Caco-2 (cell line): ENCODE results near the gene DLGAP5. TPM values are rescaled to one million over a fixed set of nuclear protein-coding genes. Genes with fewer than 3 reads are reported as not detected.

Experiments
- Bru-seq: library from RNA; stranded (reverse); fragments of 400-500 nt; gene quantifications from one replicate; lab custom pipeline; 2021; lab: Mats Ljungman, UMichigan
- BruChase-seq, 2 experiments: library from RNA; stranded (reverse); fragments of 400-500 nt; gene quantifications; one replicate each; lab custom pipeline; 2021; lab: Mats Ljungman, UMichigan
- BruUV-seq: library from RNA; stranded (reverse); fragments of 400-500 nt; replicated peaks from 2 replicates; lab custom pipeline; 2021; lab: Mats Ljungman, UMichigan
- CTCF ChIA-PET: fragments of 300-600 bp; sonication (Branson Sonifier 250); formaldehyde crosslinking; loops from one replicate; lab custom pipeline; 2022; ENCODE audit warnings: antibody characterized with exemption; lab: Charles Lee
- POLR2A ChIA-PET: fragments of 300-600 bp; sonication (Branson Sonifier 250); formaldehyde crosslinking; loops from one replicate; lab custom pipeline; 2022; ENCODE audit warnings: antibody characterized with exemption; lab: Charles Lee
- DNase-seq, 2 experiments: peaks; one replicate each; pipeline versions ENCODE4 v3.0.0 to v3.0.0-alpha.2; 2020 to 2022
- H3K27me3 ChIP-seq: replicated peaks from 2 replicates; pipeline ENCODE4 v1.6.0; 2011; ENCODE audit warnings: low read length; ENCODE audit not compliant: control insufficient read depth, insufficient read depth
- H3K36me3 ChIP-seq: 2 replicates; pipeline ENCODE4 v1.5.1; 2011; ENCODE audit warnings: low read length; ENCODE audit not compliant: control insufficient read depth, insufficient read depth
- H3K4me1 ChIP-seq: fragments of 250-450 bp; sonication (Bioruptor Pico); 2 replicates; pipeline ENCODE4 v1.5.1; 2020; ENCODE audit warnings: mild to moderate bottlenecking
- H3K4me3 ChIP-seq: 2 replicates; pipeline ENCODE4 v1.5.1; 2011; ENCODE audit warnings: low read depth, mild to moderate bottlenecking, control low read depth, low read length
- H3K9me3 ChIP-seq: fragments of 250-450 bp; sonication (Bioruptor Pico); 2 replicates; pipeline ENCODE4 v1.5.1; 2020; ENCODE audit warnings: mild to moderate bottlenecking, moderate library complexity
- H3K27ac Mint-ChIP-seq: one replicate; pipeline ENCODE4 v1.8.0; 2022; ENCODE audit warnings: mixed read lengths; ENCODE audit not compliant: unreplicated experiment
- H3K27me3 Mint-ChIP-seq: one replicate; pipeline ENCODE4 v1.8.0; 2022; ENCODE audit warnings: mixed read lengths; ENCODE audit not compliant: insufficient read depth, unreplicated experiment
- H3K36me3 Mint-ChIP-seq: one replicate; pipeline ENCODE4 v1.8.0; 2022; ENCODE audit warnings: mild to moderate bottlenecking, mixed read lengths; ENCODE audit not compliant: insufficient read depth, unreplicated experiment
- H3K4me1 Mint-ChIP-seq: one replicate; pipeline ENCODE4 v1.8.0; 2022; ENCODE audit warnings: low read depth, mixed read lengths; ENCODE audit not compliant: unreplicated experiment
- H3K4me3 Mint-ChIP-seq: one replicate; pipeline ENCODE4 v1.8.0; 2022; ENCODE audit warnings: mild to moderate bottlenecking, moderate library complexity, mixed read lengths; ENCODE audit not compliant: unreplicated experiment
- H3K9me3 Mint-ChIP-seq: one replicate; pipeline ENCODE4 v1.8.0; 2022; ENCODE audit warnings: mixed read lengths; ENCODE audit not compliant: unreplicated experiment
- CTCF ChIP-seq, 2 experiments: fragments of 200-600 bp in 1 of 2; IDR thresholded peaks; 1 replicate in 1 of 2; 2 replicates in 1 of 2; pipeline versions ENCODE4 v1.5.1 to v1.8.0; 2011 to 2022; ENCODE audit warnings: antibody characterized with exemption in 1 of 2, control low read depth in 1 of 2, inconsistent platforms in 1 of 2, low read depth in 1 of 2, low read length in 1 of 2, mild to moderate bottlenecking in 1 of 2, moderate library complexity in 1 of 2; ENCODE audit not compliant: insufficient read depth in 1 of 2, severe bottlenecking in 1 of 2, unreplicated experiment in 1 of 2
- intact Hi-C: fragments of 100-400 bp; cut with micrococcal nuclease; formaldehyde crosslinking; loops from one replicate; pipeline ENCODE4 v1.10.0; 2022; ENCODE audit not compliant: unreplicated experiment
- long read RNA-seq: library from polyadenylated mRNA; stranded (forward); transcript quantifications from one replicate; pipeline ENCODE4 v2.0.0, GENCODE V29; 2022
- total RNA-seq: library from RNA; stranded (reverse); gene quantifications from 2 replicates; pipeline ENCODE4 v1.2.3, GENCODE V29; 2022

DLGAP5 gene
- total RNA-seq, result 49.7 and 54.1 TPM in 2 replicates
- percentile 78 among the genes with signal in this experiment for Bru-seq, nascent RNA
- percentile 76 among the genes with signal in this experiment for BruChase-seq, experiment 1, labeled RNA remaining after a 2-hour chase
- percentile 84 among the genes with signal in this experiment for BruChase-seq, experiment 2, labeled RNA remaining after a 6-hour chase
- long read RNA-seq, transcript DLGAP5-202 (20 exons, 2,954 nt), result minor isoform, 5 of 124 reads
- long read RNA-seq, transcript DLGAP5-201 (19 exons, 2,973 nt), result major isoform, 87 of 124 reads
- long read RNA-seq, partial matches to known transcripts, result 7 of 124 reads
- long read RNA-seq, other reads (novel, unspliced or antisense), result 25 of 124 reads

- no peaks in the 10 kb centered on the region for H3K27me3 ChIP-seq
- Mint-ChIP-seq H3K4me1 (peaks cover 15% of the 10 kb centered on the region), H3K27ac (peak within 1 kb of the TSS; percentile 99), H3K9me3 (no peaks in the 10 kb centered on the region), H3K4me3 (peak within 1 kb of the TSS; percentile 99), H3K36me3 (peaks cover 20% of the 10 kb centered on the region), H3K27me3 (no peaks in the 10 kb centered on the region)
- H3K36me3 ChIP-seq, result no peaks in the 10 kb centered on the region
- ChIA-PET CTCF (interaction anchor here (0.6 to 1.0 kb wide), 5 partner anchors 74 to 289 kb away, joined by 3 to 5 read pairs (median 3); partner anchors contain the start of genes GCH1 and SOCS4), POLR2A (interaction anchor here (0.6 to 1.2 kb wide), 6 partner anchors 114 to 226 kb away, joined by 3 to 11 read pairs (median 8); partner anchors contain the start of genes SOCS4 and WDHD1)
- TF ChIP-seq CTCF (IDR thresholded peaks at IDR 0.05; ENCODE audit: insufficient read depth in 1 of 2, low read depth in 1 of 2, low read length in 1 of 2, severe bottlenecking in 1 of 2, unreplicated experiment in 1 of 2), result no peak
- DNase-seq, result peak; percentile 95 to 97
- H3K4me1 ChIP-seq, result peaks cover 8% of the 10 kb centered on the region; the same call in 1 of the 2 replicates
- TSS peak; percentile 79 for BruUV-seq
- H3K4me3 ChIP-seq, result peak within 1 kb of the TSS; percentile 59
- intact Hi-C loops, result no loop called here
- no peaks in the 10 kb centered on the region for H3K9me3 ChIP-seq
Observed at GRCh38 chr14:55191203-55192053, at the start of gene DLGAP5. TSS of gene DLGAP5 (minus strand) at chr14:55191585. CDS start at chr14:55189179, 2,406 bp downstream.

- no peaks in the 10 kb centered on the region for H3K4me1 ChIP-seq
- H3K27me3 ChIP-seq, result no peaks in the 10 kb centered on the region
- POLR2A ChIA-PET, result no interaction called here
- BruUV-seq, result no TSS peak
- H3K4me1 Mint-ChIP-seq, result no peaks in the 10 kb centered on the region
- no peaks in the 10 kb centered on the region for H3K9me3 Mint-ChIP-seq
- H3K4me3 Mint-ChIP-seq, result no peak overlapping the region
- no peaks in the 10 kb centered on the region for H3K9me3 ChIP-seq
- CTCF ChIA-PET, result no interaction called here
- H3K36me3 ChIP-seq, result no peaks in the 10 kb centered on the region
- H3K4me3 ChIP-seq, result no peak overlapping the region
- no peaks in the 10 kb centered on the region for H3K27me3 Mint-ChIP-seq
- no peaks in the 10 kb centered on the region for H3K36me3 Mint-ChIP-seq
- H3K27ac Mint-ChIP-seq, result no peak overlapping the region
- TF ChIP-seq CTCF (IDR thresholded peaks at IDR 0.05; ENCODE audit: insufficient read depth in 1 of 2, low read depth in 1 of 2, low read length in 1 of 2, severe bottlenecking in 1 of 2, unreplicated experiment in 1 of 2), result no peak
- no peak for DNase-seq
- intact Hi-C loops, result no loop called here
Observed at GRCh38 chr14:55240526-55241178, 49.3 kb upstream of the DLGAP5 start.

GRCh38 chr14:55239320-55239719 lies 47.9 kb upstream of the DLGAP5 start:
- Mint-ChIP-seq H3K36me3 (no peaks in the 10 kb centered on the region), H3K27ac (no peak overlapping the region), H3K9me3 (no peaks in the 10 kb centered on the region), H3K27me3 (peaks cover 6% of the 10 kb centered on the region), H3K4me3 (no peak overlapping the region), H3K4me1 (no peaks in the 10 kb centered on the region)
- ChIA-PET POLR2A (no interaction called here), CTCF (no interaction called here)
- BruUV-seq, result no TSS peak
- Histone ChIP-seq H3K9me3 (no peaks in the 10 kb centered on the region), H3K36me3 (no peaks in the 10 kb centered on the region), H3K27me3 (no peaks in the 10 kb centered on the region), H3K4me3 (no peak overlapping the region), H3K4me1 (no peaks in the 10 kb centered on the region)
- intact Hi-C loops, result no loop called here
- no peak for DNase-seq
- TF ChIP-seq CTCF (IDR thresholded peaks at IDR 0.05; ENCODE audit: insufficient read depth in 1 of 2, low read depth in 1 of 2, low read length in 1 of 2, severe bottlenecking in 1 of 2, unreplicated experiment in 1 of 2), result no peak
